ENCODE data around the gene TMTC1. TPM values are rescaled to one million over a fixed set of nuclear protein-coding genes. Genes with fewer than 3 reads are reported as not detected.

The TMTC1 gene
- polyA plus RNA-seq, 6 donors from 2014 or later = not detected

DNA sequence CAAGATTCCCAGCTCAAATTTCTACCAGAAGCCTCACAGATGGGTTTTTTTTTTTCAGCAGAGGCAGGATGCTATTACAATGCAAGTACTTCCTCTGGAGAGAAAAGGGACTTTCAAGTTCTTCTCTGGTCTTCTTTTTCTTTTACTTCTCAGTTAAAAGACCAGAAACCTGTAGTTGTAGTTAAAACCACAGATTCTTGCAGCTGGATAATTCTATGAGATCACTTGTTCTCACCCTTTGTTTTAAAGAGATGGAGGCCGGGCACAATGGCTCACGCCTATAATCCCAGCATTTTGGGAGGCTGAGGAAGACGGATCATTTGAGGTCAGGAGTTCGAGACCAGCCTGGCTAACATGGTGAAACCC lies 238.7 kb downstream of the TMTC1 start:
- no peak for DNase-seq
- no peaks in the 10 kb centered on the region for H3K36me3 Mint-ChIP-seq
- no peaks in the 10 kb centered on the region for H3K9me3 Mint-ChIP-seq
- ATAC-seq (ENCODE audit: low read depth in 2 of 2) = no peak
- H3K27me3 Mint-ChIP-seq = peaks cover 25 to 34% (median 27%) of the 10 kb centered on the region in 3 donors
- H3K27ac Mint-ChIP-seq = peak overlapping the region in 1 of 6 donors; percentile 62
- H3K4me1 Mint-ChIP-seq = no peaks in the 10 kb centered on the region
- no peak overlapping the region for H3K4me3 Mint-ChIP-seq

GRCh38 chr12:29544428-29545101 lies 239.2 kb downstream of the TMTC1 start:
- peak overlapping the region in 1 of 6 donors; percentile 62 for H3K27ac Mint-ChIP-seq
- H3K9me3 Mint-ChIP-seq = no peaks in the 10 kb centered on the region
- peaks cover 25 to 34% (median 31%) of the 10 kb centered on the region in 3 donors for H3K27me3 Mint-ChIP-seq
- no peak for DNase-seq
- no peaks in the 10 kb centered on the region for H3K36me3 Mint-ChIP-seq
- no peak for ATAC-seq (ENCODE audit: low read depth in 2 of 2)
- H3K4me3 Mint-ChIP-seq = no peak overlapping the region
- no peaks in the 10 kb centered on the region for H3K4me1 Mint-ChIP-seq

- Mint-ChIP-seq H3K9me3 (no peaks in the 10 kb centered on the region), H3K27me3 (peaks cover 20 to 33% (median 31%) of the 10 kb centered on the region in 3 donors), H3K27ac (no peak overlapping the region), H3K4me3 (no peak overlapping the region), H3K36me3 (no peaks in the 10 kb centered on the region), H3K4me1 (no peaks in the 10 kb centered on the region)
- no peak for DNase-seq
- ATAC-seq (ENCODE audit: low read depth in 2 of 2) = no peak
Observed at GRCh38 chr12:29543036-29543435, 240.7 kb downstream of the TMTC1 start.

- DNase-seq (no peak), ATAC-seq (ENCODE audit: low read depth in 2 of 2) (no peak)
- H3K27me3 Mint-ChIP-seq = peaks cover 21 to 31% (median 27%) of the 10 kb centered on the region in 3 donors
- no peaks in the 10 kb centered on the region for H3K36me3 Mint-ChIP-seq
- H3K27ac Mint-ChIP-seq = no peak overlapping the region
- no peak overlapping the region for H3K4me3 Mint-ChIP-seq
- no peaks in the 10 kb centered on the region for H3K9me3 Mint-ChIP-seq
- no peaks in the 10 kb centered on the region for H3K4me1 Mint-ChIP-seq
Observed at GRCh38 chr12:29537298-29537697, 246.4 kb downstream of the TMTC1 start.

DNA sequence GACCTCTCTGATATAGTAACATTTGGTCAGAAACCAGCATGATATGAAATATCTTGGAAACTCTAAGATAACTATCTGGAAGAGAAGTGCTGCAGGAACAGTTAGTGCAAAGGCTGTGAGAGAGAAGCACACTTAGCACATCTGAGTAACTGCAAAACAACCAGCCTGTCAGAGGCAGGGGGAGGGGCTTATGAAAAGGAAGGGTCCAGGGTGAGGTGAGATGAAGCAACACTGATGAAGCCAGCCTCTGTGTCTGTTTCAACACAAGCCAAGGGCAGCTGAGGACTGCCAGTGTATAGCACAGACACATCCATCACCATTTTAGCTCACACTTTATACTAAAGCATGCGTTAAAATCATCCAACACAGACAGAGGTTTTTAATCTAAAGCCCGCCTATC lies 248.8 kb downstream of the TMTC1 start:
- Mint-ChIP-seq H3K36me3 (no peaks in the 10 kb centered on the region), H3K27me3 (peaks cover 33 to 40% (median 36%) of the 10 kb centered on the region in 3 donors), H3K9me3 (no peaks in the 10 kb centered on the region), H3K4me1 (no peaks in the 10 kb centered on the region), H3K27ac (peak overlapping the region in 1 of 6 donors; percentile 72), H3K4me3 (no peak overlapping the region)
- no peak for DNase-seq
- no peak for ATAC-seq (ENCODE audit: low read depth in 2 of 2)

DNA sequence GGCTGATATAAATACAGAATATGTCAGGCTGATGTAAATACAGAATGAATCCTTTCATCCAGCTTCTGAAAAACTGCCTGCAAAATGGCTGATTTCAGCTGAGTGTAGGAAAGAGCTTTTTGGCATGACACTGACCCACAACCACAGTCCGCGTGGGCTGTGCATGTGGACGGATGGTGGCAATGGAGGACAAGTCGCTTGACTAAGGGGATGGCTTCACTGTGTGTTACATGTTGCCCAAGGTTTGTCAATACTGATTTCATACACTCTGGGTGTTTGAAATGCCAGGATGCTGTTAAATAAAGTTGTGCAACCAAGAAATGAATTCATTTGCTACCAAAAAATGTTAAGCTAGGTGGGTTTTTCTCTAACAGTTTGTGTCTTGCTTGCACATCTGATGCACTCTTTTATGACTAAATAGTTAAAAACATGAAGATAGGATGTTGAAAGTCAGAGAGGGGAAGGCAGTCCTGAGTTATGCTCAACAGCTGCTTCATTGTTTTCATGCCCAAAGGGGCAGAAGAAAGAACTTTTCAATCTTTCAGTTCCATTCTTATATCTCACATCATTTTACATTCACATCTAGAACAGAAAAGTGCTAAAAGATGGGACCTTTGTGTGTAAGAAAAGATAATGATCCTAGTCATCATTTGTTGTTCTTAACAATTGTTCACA lies 249.8 kb downstream of the TMTC1 start:
- H3K27me3 Mint-ChIP-seq = peaks cover 33 to 43% (median 40%) of the 10 kb centered on the region in 3 donors
- H3K27ac Mint-ChIP-seq = no peak overlapping the region
- H3K4me3 Mint-ChIP-seq = no peak overlapping the region
- H3K4me1 Mint-ChIP-seq = no peaks in the 10 kb centered on the region
- no peak for DNase-seq
- no peak for ATAC-seq (ENCODE audit: low read depth in 2 of 2)
- H3K9me3 Mint-ChIP-seq = no peaks in the 10 kb centered on the region
- H3K36me3 Mint-ChIP-seq = no peaks in the 10 kb centered on the region

- no peak for ATAC-seq (ENCODE audit: low read depth in 2 of 2)
- peaks cover 39 to 49% (median 41%) of the 10 kb centered on the region in 3 donors for H3K27me3 Mint-ChIP-seq
- H3K27ac Mint-ChIP-seq = no peak overlapping the region
- H3K4me1 Mint-ChIP-seq = no peaks in the 10 kb centered on the region
- DNase-seq = no peak
- H3K4me3 Mint-ChIP-seq = no peak overlapping the region
- no peaks in the 10 kb centered on the region for H3K36me3 Mint-ChIP-seq
- H3K9me3 Mint-ChIP-seq = no peaks in the 10 kb centered on the region
Observed at GRCh38 chr12:29531471-29531870, 252.3 kb downstream of the TMTC1 start.

- DNase-seq = no peak
- Mint-ChIP-seq H3K4me1 (no peaks in the 10 kb centered on the region), H3K27ac (peak overlapping the region in 1 of 6 donors; percentile 37), H3K36me3 (no peaks in the 10 kb centered on the region), H3K9me3 (no peaks in the 10 kb centered on the region), H3K4me3 (no peak overlapping the region), H3K27me3 (peaks cover 39 to 49% (median 41%) of the 10 kb centered on the region in 3 donors)
- ATAC-seq (ENCODE audit: low read depth in 2 of 2) = no peak
Observed at GRCh38 chr12:29530436-29530835, 253.3 kb downstream of the TMTC1 start.

GRCh38 chr12:29528161-29528560 lies 255.6 kb downstream of the TMTC1 start:
- no peak overlapping the region for H3K27ac Mint-ChIP-seq
- no peaks in the 10 kb centered on the region for H3K4me1 Mint-ChIP-seq
- no peak for ATAC-seq (ENCODE audit: low read depth in 2 of 2)
- peaks cover 33 to 44% (median 36%) of the 10 kb centered on the region in 3 donors for H3K27me3 Mint-ChIP-seq
- no peak overlapping the region for H3K4me3 Mint-ChIP-seq
- no peaks in the 10 kb centered on the region for H3K9me3 Mint-ChIP-seq
- DNase-seq = no peak
- no peaks in the 10 kb centered on the region for H3K36me3 Mint-ChIP-seq

GRCh38 chr12:29521951-29522350 lies 261.8 kb downstream of the TMTC1 start:
- DNase-seq (no peak), ATAC-seq (ENCODE audit: low read depth in 2 of 2) (no peak)
- peaks cover 5 to 6% (median 6%) of the 10 kb centered on the region in 3 donors for H3K27me3 Mint-ChIP-seq
- H3K36me3 Mint-ChIP-seq = no peaks in the 10 kb centered on the region
- H3K9me3 Mint-ChIP-seq = no peaks in the 10 kb centered on the region
- H3K4me3 Mint-ChIP-seq = no peak overlapping the region
- no peaks in the 10 kb centered on the region for H3K4me1 Mint-ChIP-seq
- no peak overlapping the region for H3K27ac Mint-ChIP-seq

DNA sequence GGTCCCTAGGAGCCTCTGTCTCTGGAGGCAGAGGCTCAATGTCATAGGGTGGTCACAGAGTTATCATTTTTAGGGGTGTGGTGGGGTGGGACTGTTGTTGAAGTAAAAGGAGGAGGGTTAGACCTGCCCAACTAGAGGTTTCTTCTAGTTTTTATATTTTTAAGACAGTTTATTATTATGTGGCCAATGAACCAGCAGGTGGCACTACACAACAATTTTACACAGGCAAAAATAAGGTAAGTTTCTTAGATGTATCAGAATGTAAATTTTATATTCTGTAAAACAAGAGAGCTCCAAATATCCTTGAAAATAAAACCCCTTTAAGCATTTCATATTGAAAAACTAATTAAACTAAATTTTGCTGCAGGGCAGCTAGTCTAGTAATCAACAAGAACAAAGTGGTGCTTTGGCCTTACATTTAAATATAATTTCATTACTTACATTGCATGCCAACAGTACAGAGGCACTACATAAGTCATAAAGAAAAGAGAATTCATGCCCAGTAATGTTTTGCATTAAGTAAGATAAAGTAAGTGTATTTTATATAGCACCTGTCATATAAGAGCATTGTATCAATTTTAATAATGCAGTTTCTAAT lies 264.1 kb downstream of the TMTC1 start:
- peaks cover 9 to 11% (median 11%) of the 10 kb centered on the region in 3 donors for H3K27me3 Mint-ChIP-seq
- ATAC-seq (ENCODE audit: low read depth in 2 of 2) (no peak), DNase-seq (peak; percentile 2)
- H3K36me3 Mint-ChIP-seq = no peaks in the 10 kb centered on the region
- no peak overlapping the region for H3K4me3 Mint-ChIP-seq
- H3K4me1 Mint-ChIP-seq = no peaks in the 10 kb centered on the region
- no peak overlapping the region for H3K27ac Mint-ChIP-seq
- H3K9me3 Mint-ChIP-seq = no peaks in the 10 kb centered on the region

GRCh38 chr12:29518407-29518806 lies 265.3 kb downstream of the TMTC1 start:
- peaks cover 9 to 19% (median 17%) of the 10 kb centered on the region in 3 donors for H3K27me3 Mint-ChIP-seq
- ATAC-seq (ENCODE audit: low read depth in 2 of 2) (no peak), DNase-seq (no peak)
- H3K27ac Mint-ChIP-seq = no peak overlapping the region
- no peaks in the 10 kb centered on the region for H3K4me1 Mint-ChIP-seq
- no peak overlapping the region for H3K4me3 Mint-ChIP-seq
- H3K36me3 Mint-ChIP-seq = no peaks in the 10 kb centered on the region
- H3K9me3 Mint-ChIP-seq = no peaks in the 10 kb centered on the region

DNA sequence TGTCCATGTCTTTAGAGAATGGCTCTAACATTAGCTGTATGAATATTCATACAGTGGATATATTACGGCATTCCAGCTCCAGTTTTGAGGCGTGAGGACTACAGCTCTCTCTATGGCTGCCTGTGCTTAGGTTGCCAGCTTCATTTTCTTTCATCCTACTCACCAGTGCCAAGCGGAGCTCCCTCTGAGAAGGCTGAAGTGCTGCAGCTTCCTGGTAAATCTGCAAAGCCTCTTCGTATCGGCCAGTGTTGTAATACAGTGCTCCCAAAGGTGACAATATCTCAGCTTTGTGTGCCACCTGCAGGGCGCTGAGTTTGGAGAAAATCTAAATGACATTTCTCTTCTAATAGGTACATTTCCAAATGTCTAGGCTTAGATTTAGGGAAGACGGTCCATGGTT lies 266.5 kb downstream of the TMTC1 start:
- no peaks in the 10 kb centered on the region for H3K9me3 Mint-ChIP-seq
- no peak overlapping the region for H3K27ac Mint-ChIP-seq
- H3K4me1 Mint-ChIP-seq = no peaks in the 10 kb centered on the region
- no peak overlapping the region for H3K4me3 Mint-ChIP-seq
- peaks cover 4 to 19% (median 19%) of the 10 kb centered on the region in 3 donors for H3K27me3 Mint-ChIP-seq
- ATAC-seq (ENCODE audit: low read depth in 2 of 2) (no peak), DNase-seq (no peak)
- H3K36me3 Mint-ChIP-seq = no peaks in the 10 kb centered on the region

- no peak for DNase-seq
- no peak for ATAC-seq (ENCODE audit: low read depth in 2 of 2)
- peaks cover 4 to 19% (median 19%) of the 10 kb centered on the region in 3 donors for H3K27me3 Mint-ChIP-seq
- no peak overlapping the region for H3K27ac Mint-ChIP-seq
- no peak overlapping the region for H3K4me3 Mint-ChIP-seq
- no peaks in the 10 kb centered on the region for H3K4me1 Mint-ChIP-seq
- H3K36me3 Mint-ChIP-seq = no peaks in the 10 kb centered on the region
- H3K9me3 Mint-ChIP-seq = no peaks in the 10 kb centered on the region
Observed at GRCh38 chr12:29516431-29516875, 267.3 kb downstream of the TMTC1 start.
